Type B pancreatic cell (in vitro differentiated cells): ENCODE data around the gene OMA1. TPM values are rescaled to one million over a fixed set of nuclear protein-coding genes. Genes with fewer than 3 reads are reported as not detected.

Source experiments
- DNase-seq: peaks from one replicate; pipeline ENCODE4 v3.0.0; 2021; ENCODE audit warnings: mixed read lengths; ENCODE audit not compliant: unreplicated experiment; ENCODE audit errors: extremely low spot score
- H3K27ac Mint-ChIP-seq: 2 replicates; pipeline ENCODE4 v1.8.0; 2021; ENCODE audit warnings: mild to moderate bottlenecking, mixed read lengths
- H3K27me3 Mint-ChIP-seq: 2 replicates; pipeline ENCODE4 v1.8.0; 2021; ENCODE audit warnings: mixed read lengths
- H3K36me3 Mint-ChIP-seq: 2 replicates; pipeline ENCODE4 v1.8.0; 2021; ENCODE audit warnings: mixed read lengths
- H3K4me1 Mint-ChIP-seq: one replicate; pipeline ENCODE4 v1.8.0; 2021; ENCODE audit warnings: mixed read lengths; ENCODE audit not compliant: unreplicated experiment
- H3K4me3 Mint-ChIP-seq: 2 replicates; pipeline ENCODE4 v1.8.0; 2021; ENCODE audit warnings: mild to moderate bottlenecking, mixed read lengths
- H3K9me3 Mint-ChIP-seq: 2 replicates; pipeline ENCODE4 v1.8.0; 2021; ENCODE audit warnings: mixed read lengths
- total RNA-seq: library from RNA; stranded (reverse); gene quantifications from 2 replicates; pipeline ENCODE4 v1.2.1, GENCODE V29; 2021; ENCODE audit warnings: low replicate concordance
- TF ChIP-seq, protein P1 (sequence below): fragments of 200-600 bp; sonication (generic); conservative IDR thresholded peaks from 2 replicates; pipeline ENCODE4 v1.5.0; 2021; ENCODE audit warnings: antibody characterized with exemption, mild to moderate bottlenecking

The OMA1 gene
- total RNA-seq, 1 donor from 2014 or later = 22.4 TPM

DNA sequence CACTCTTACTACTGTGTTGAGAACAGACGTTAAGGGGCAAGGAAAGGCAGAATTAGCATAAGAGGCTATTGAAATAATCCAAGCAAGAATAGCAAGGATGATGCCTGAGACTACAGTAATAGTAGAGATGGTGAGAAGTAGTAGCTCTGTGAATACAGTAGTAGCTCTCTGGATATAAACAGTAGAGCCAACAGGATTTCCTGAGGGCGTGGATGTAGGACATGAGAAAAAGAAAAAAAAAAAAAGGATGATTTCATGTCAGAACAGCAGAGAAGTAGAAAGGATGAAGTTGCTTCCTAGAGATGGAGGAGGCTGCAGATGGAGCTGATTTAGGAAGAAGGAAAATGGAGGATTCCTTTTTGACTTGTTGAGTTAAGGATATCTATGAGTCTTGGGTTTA lies 112.3 kb downstream of the OMA1 start:
- H3K4me3 Mint-ChIP-seq = no peak overlapping the region
- TF ChIP-seq, protein P1, sequence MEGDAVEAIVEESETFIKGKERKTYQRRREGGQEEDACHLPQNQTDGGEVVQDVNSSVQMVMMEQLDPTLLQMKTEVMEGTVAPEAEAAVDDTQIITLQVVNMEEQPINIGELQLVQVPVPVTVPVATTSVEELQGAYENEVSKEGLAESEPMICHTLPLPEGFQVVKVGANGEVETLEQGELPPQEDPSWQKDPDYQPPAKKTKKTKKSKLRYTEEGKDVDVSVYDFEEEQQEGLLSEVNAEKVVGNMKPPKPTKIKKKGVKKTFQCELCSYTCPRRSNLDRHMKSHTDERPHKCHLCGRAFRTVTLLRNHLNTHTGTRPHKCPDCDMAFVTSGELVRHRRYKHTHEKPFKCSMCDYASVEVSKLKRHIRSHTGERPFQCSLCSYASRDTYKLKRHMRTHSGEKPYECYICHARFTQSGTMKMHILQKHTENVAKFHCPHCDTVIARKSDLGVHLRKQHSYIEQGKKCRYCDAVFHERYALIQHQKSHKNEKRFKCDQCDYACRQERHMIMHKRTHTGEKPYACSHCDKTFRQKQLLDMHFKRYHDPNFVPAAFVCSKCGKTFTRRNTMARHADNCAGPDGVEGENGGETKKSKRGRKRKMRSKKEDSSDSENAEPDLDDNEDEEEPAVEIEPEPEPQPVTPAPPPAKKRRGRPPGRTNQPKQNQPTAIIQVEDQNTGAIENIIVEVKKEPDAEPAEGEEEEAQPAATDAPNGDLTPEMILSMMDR = no peak
- no peaks in the 10 kb centered on the region for H3K36me3 Mint-ChIP-seq
- no peak overlapping the region for H3K27ac Mint-ChIP-seq
- peaks cover 4% of the 10 kb centered on the region for H3K4me1 Mint-ChIP-seq
- H3K27me3 Mint-ChIP-seq = peaks cover 4% of the 10 kb centered on the region
- DNase-seq = no peak
- H3K9me3 Mint-ChIP-seq = peaks cover 2% of the 10 kb centered on the region

DNA sequence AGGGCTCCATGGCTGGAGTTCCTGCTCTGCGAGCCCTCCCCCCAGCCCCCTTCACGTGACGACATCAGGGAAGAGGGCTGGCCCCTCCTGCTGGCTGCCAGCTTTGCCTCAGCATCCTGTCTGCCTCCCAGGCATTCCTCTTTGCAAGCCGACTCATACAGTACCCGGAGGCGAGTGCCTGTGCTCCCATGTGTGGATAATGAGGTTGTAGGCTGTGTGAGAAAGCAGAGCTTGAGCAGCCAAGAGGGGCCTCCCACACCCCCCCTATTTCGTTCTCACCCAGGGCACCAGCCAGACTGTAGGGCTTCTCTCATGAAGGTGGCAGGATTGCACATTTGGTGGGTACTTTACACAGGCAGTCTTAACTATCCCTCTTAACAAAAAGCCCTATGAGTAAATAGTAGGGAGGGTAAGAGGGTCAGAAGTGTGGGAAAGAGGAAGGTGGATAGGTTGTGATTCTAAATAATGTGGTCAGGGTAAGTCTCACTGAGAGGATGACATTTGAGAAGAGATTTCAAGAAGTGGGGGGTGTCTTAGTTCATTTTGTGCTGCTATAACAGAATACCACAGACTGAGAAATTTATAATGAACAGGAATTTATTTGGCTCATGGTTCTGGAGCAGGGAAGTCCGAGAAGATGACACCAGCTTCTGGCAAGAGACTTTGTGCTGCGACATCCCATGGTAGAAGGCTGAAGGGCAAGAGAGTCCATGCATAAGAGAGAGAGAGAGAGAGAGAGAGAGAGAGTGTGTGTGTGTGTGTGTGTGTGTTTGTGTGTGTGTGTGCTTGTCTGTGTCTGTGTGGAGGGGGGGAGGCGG lies 113.5 kb downstream of the OMA1 start:
- Mint-ChIP-seq H3K9me3 (peaks cover 5% of the 10 kb centered on the region), H3K36me3 (no peaks in the 10 kb centered on the region), H3K27me3 (peaks cover 4% of the 10 kb centered on the region), H3K4me3 (no peak overlapping the region), H3K4me1 (peaks cover 4% of the 10 kb centered on the region), H3K27ac (no peak overlapping the region)
- TF ChIP-seq, protein P1 = no peak
- no peak for DNase-seq

DNA sequence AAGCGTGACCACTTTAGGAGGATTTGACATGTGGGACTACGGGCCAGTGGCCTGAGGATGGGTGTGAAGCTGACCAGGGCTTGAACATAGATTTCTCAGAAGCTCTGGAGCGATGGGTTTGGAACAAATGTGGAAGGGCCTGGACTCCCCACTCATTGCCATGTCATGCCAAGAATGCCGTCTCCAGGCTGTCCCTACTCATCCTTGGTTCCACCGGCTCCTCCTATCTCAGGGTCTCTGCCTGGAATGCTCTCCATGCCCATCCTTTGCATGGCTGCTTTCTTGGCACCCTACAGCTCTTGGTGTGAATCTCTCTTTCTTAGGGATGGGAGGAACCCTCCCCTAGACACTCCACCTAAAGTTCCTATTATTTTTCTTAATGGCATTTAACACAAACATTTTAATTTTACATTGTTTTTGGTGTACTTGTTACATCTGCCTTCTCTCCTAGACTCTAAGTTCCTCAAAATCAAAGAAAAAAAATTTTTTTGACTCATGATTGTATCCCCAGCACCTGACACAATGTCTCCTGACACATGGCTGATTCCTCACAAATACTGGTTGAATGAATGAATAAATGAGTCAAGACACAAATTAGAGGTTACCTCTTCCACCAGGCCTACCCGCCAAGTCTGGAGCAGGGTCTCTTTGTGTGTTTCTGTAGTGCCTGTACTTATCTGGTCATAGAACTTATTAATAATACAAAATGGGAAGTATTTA lies 114.5 kb downstream of the OMA1 start:
- H3K4me1 Mint-ChIP-seq = peaks cover 4% of the 10 kb centered on the region
- no peak overlapping the region for H3K27ac Mint-ChIP-seq
- H3K9me3 Mint-ChIP-seq = peaks cover 5% of the 10 kb centered on the region
- H3K36me3 Mint-ChIP-seq = no peaks in the 10 kb centered on the region
- TF ChIP-seq, protein P1 = no peak
- peaks cover 4% of the 10 kb centered on the region for H3K27me3 Mint-ChIP-seq
- DNase-seq = no peak
- no peak overlapping the region for H3K4me3 Mint-ChIP-seq

Other genes starting within 250 kb of the OMA1 start
- gene TACSTD2, start 30.5 kb upstream of the OMA1 start, total RNA-seq = 21.2 and 39.7 TPM in 2 replicates
- 45.9 and 46.8 TPM in 2 replicates for gene MYSM1, start 153.3 kb upstream of the OMA1 start, total RNA-seq
- 160 and 262 TPM in 2 replicates for gene JUN, start 237.3 kb upstream of the OMA1 start, total RNA-seq